GM18870 (cell line): Measurements from ENCODE around the gene LY6G6D.

Experiments used
- ATAC-seq: cut with Tn5 transposase; IDR thresholded peaks from one replicate; pipeline ENCODE4 v1.9.1; 2021; ENCODE audit warnings: moderate library complexity; ENCODE audit not compliant: unreplicated experiment

The LY6G6D gene

DNA sequence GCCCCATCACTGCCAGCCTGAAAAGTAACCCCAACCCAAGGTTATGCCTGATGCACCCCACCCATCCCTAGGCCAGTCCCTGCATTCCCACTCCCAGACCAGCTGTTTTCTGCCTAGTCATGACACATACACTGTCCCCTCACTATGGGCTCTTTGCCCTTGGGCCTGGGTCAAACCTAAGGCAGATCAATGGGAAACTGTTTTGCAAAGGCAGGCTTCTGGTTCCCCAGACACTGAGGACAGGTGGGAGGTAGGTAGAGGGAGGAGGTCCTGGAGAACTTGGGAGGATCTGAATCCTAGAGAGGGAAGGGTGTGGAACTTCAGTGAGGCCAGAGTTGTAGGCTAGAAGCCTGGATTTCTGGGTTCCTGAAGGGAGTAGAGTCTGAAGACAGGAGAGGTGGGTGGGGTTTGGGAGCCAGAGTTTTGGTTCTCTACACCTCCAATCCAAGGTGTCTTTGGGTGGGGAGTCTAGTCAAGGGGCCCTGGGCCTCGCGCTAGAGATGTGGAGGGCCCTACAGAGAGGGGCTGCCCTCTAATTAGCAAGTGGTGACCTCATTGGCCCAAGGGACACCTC lies 19.2 kb downstream of the LY6G6D start:
- ATAC-seq, result no peak

DNA sequence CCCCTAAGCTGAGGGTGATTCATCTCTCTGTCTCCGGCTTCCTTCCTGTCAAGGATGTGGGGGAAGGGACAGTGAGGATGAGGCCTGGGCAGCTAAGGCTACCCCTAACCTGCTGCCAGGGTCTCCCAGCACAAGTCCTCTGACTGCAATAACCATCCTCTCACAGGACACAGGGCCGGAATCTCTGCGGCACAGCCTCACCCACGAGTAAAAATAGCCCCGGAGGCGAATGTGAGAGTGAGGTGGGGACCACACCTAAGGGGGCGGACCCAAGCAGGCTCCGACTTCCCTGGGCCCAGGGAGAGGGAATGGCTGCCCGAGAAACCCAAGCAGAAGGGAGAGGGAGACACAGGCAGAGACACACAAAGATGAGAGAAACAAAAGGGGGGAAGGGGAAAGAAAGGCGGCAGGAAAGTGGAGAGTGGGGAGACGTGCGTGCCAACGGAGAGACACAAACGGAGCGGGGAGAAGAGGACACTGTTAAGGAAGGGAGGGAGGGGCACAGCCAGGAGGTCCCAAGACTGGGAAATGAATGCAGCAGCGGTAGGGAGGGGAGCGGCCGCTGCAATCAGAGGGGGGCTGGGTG lies 19.8 kb downstream of the LY6G6D start:
- ATAC-seq, result no peak

DNA sequence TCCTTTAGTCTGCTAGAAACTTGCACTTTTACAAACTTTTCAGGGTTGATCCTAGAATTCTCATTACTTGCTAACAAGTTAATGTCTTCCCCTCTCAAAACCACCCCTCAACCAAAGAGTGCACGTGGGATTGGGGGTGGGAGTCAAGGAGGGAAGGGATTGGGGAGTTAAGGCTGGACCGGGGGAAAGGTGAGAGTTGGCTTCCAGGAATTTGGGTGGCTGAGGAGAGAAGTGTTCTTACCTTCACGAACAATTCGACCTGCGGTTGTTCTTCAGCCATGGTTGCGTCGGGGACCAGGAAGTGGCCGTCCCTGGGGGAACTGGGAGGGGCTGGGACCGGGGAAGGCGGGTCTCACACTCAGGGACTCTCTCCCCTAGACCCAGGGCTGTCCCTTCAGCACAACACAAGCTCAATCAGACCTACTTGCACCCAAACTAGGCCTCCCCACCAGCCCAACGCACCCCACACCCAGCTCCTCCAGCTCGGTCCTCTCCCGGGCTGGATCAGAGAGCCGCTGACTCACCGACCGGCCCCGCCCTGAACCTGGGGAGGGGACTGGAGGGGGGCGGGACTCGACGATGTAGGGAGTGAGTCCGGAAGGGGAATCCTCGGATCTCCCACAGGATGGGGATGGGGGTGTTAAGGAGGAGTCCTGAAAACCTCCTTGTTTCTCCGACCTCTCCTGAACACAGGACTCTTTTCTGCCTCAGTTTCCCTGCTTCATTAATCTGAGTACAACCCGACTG lies 21.0 kb downstream of the LY6G6D start, which contains the start of gene CLIC1:
CLIC1 (minus strand) TSS at position 510 of the 747 bp plus-strand sequence; CDS start at position 280, 230 bp downstream.
- ATAC-seq, result no peak

DNA sequence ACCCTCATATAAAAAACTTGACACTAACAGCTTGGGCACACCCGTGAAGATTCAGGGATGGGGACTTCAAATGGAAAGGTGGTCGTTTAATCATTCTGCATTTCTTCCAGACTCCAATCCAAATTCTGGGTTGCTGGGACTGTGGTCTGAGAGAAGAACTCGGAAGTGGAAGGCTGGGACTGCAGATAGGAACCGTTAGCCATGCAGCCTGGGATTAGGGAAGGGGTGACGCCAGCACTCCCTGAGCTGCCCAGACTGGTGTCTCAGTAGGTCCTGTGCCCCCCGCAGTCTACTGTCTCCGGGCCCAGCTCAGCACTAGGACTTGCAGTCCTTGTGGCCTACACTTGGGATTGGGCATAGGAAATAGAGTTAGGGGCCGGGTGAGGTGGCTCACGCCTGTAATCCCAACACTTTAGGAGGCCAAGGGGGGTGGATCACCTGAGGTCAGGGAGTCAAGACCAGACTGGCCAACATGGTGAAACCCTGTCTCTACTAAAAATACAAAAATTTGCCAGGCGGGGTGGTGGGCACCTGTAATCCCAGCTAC lies 21.7 kb downstream of the LY6G6D start:
- no peak for ATAC-seq

DNA sequence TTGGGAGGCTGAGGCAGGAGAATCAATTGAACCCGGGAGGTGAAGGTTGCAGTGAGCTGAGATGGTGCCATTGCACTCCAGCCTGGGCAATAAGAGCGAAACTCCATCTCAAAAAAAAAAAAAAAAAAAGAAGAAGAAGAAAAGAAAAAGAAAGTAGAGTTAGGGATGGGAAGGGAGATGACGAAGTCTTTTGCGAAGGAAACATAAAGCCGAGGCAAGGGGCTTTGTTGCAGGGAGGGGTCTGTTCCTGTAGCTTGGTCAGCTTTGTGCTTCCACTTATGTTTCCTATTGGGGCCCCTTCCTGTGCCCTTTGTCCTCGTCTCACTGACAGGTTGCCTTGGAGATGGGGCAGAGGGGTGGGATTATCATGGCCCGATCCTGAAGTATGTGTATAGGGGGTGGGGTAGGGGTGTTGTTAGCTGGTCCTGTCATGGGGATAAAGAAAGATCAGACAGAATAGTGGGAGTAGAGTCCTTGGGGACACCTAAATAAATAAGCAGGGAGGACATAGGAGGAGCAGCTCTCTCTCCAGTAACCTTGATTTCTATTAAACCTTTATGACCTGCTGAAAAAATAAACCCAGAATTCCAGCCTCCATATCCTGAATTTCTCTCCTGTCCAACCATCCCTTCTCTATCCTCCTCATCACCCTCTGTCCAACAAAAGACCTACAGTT lies 22.3 kb downstream of the LY6G6D start:
- ATAC-seq, result no peak

DNA sequence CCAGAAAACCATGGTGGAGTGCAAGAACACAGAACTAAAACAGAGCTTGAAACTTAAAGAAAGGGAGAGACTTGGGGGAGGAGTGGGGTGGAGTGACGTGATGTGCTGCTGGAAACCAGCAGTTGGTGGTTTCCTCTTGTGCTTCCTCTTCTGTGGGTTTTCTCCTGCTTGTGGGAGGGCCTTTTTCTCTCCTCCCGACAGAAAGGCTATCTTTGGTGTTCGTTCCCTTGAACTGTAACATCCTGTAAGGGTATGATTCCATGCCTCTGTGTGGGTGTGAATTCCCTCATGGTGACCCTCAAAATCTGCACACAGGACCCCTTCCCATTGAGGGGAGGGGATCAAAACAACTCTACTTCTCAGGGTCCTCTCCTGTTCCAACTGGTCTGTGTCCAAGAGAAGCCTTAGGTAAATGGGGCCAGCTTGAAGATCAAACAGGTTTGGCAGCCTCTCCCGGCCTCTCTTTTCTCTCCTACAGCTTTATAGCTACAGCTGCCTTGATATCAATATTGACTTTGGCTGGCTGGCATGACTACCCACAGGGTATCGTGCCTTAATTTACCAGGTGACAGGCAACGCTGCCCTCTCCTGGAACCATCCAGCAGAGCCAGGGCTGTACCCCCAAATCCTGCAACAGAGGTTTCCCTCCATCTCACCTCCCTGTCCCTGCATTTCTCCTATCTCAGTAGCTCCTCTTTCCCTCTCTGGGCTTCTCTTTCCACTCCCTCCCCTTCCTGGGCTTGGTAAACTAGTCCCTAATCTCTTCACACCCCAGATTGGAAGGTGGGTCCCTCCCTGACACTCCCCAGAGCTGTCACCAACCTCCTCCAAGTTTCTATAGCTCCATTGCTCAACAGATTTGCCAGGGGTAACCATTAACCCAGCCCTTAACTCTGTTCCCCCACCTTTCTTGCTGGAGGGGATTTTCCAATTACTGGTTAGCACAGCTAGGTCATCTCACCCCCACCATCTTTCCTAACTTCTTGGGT lies 23.1 kb downstream of the LY6G6D start:
- ATAC-seq, result no peak

DNA sequence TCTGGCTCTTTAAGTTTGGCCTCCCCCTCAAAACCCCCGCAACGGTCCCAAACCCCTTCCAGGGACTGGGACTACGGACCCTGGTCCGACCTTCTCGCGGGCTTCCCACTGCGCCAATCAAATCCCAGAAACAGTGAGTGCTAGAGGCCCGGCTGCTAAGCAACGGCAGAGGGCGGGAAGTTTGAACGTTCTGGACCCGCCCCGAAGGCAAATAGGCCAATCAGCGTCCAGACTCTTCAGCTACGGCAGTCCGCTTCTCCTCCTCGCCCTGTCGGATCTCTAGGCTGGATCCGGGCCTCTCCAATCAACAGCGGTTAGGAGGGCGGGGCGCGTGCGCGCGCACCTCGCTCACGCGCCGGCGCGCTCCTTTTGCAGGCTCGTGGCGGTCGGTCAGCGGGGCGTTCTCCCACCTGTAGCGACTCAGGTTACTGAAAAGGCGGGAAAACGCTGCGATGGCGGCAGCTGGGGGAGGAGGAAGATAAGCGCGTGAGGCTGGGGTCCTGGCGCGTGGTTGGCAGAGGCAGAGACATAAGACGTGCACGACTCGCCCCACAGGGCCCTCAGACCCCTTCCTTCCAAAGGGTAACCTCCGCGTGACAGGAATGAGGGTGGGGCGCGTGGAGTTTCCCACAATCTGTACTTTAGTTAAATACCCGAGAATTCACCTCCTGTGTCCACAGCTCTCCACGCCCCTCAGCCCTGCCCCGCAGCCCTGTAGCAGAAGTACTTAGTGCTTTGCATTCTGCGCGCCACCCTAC lies 24.7 kb downstream of the LY6G6D start, which contains the start of gene MSH5:
MSH5 (plus strand) TSS at position 367 of the 758 bp plus-strand sequence. CDS start 462 bp downstream, outside the sequence.
- peak; percentile 67 for ATAC-seq

DNA sequence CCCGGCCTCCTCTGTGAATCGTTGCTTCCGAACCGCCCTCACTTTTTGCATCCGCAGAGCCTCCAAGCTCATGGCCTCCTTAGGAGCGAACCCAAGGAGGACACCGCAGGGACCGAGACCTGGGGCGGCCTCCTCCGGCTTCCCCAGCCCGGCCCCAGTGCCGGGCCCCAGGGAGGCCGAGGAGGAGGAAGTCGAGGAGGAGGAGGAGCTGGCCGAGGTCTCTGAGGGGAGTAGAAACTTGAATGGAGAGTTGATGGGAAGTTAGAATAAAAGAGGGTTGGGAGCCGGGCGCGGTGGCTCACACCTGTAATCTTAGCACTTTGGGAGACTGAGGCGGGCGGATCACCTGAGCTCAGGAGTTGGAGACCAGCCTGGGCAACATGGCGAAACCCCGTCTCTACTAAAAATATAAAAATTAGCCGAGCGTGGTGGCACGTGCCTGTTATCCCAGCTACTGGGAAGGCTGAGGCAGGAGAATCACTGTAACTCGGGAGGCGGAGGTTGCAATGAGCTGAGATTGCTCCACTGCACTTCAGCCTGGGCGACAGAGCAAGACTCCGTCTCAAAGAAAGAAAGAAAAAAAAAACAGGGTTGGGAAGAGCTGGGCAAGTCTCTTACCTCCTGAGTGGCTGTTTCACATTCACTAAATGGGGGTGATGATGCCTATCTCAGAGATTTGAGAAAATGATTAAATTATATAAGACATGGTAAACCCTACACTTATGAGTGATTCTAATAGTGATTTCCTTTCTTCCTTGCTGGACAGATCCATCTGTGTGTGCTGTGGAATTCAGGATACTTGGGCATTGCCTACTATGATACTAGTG lies 25.5 kb downstream of the LY6G6D start:
- ATAC-seq, result no peak

DNA sequence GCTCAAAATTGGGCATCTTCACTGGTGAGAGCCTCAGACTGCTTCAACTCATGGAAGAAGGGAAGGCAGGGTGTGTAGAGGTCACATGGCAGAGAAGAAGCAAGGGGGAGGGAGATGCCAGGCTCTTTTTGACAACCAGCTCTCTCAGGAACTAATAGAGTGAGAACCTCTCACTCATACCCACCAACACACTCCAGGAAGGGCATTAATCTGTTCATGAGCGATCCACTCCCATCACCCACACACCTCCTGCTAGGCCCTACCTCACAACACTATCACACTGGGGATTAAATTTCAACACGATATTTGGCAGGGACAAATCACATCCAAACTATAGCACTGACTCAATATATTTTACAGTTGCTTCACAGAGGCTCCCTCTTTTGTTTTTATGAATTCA lies 26.7 kb downstream of the LY6G6D start:
- no peak for ATAC-seq

DNA sequence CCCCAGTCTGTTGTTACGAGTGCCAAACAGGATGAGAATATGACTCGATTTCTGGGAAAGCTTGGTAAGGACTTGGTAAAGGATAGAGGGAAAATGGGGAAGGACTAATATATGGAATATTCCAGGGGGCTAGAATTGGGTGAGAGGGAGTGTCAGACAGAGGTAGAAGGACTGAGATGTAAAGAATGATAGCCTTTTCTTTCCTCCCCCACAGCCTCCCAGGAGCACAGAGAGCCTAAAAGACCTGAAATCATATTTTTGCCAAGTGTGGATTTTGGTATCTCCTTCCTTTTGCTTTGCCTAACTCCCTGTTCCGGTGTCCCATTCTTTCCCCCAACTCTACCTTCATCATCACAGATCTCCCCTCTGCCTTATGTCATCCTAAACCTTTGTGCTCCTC lies 27.7 kb downstream of the LY6G6D start:
- ATAC-seq, result no peak

DNA sequence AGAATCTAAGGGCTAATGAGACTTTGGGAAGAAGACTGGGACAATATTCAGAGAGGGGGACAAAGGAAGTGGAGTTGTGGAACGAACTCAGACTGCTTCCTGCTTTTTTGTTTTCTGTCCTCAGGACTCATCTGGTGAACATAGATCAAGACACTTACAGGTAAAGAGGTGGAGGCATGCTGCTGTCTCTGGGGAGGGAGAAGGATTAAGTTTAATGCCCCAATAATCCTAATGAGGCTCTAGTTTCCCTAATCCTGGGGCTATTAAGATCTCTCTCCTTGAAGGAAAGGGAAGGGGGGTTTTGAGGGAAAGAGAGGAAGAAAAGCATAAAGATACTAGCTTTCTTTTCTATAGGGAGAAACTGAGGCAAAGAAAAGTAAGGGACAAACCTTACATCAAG lies 29.3 kb downstream of the LY6G6D start:
- no peak for ATAC-seq

DNA sequence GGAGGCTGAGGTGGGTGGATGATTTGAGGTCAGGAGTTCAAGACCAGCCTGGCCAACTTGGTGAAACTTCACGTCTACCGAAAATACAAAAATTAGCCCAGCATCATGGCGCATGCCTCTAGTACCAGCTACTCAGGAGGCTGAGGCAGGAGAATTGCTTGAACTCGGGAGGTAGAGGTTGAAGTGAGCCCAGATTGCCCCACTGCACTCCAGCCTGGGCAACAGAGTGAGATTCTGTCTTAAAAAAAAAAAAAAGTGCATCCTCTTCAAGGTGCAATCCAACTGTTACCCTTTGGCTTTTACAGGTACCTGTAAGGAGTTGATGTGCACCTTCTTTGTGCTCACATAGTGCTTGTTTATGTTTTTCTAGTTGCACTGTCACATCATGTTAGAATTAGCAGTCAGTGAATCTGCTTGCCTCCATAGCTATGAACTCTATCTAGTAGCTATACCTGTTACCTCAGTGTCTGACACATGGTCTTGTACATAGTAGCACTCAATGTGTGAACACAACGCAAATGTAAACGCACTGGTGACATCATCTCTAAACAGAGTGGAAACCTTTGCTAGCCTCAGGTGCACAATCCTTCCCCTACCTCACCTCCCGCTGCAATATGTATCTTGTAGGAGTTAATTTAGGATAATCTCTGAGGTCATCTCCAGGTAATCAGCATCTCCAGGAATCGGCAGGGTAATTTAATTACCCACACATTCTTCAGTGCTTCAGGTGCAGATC lies 34.3 kb downstream of the LY6G6D start:
- no peak for ATAC-seq

DNA sequence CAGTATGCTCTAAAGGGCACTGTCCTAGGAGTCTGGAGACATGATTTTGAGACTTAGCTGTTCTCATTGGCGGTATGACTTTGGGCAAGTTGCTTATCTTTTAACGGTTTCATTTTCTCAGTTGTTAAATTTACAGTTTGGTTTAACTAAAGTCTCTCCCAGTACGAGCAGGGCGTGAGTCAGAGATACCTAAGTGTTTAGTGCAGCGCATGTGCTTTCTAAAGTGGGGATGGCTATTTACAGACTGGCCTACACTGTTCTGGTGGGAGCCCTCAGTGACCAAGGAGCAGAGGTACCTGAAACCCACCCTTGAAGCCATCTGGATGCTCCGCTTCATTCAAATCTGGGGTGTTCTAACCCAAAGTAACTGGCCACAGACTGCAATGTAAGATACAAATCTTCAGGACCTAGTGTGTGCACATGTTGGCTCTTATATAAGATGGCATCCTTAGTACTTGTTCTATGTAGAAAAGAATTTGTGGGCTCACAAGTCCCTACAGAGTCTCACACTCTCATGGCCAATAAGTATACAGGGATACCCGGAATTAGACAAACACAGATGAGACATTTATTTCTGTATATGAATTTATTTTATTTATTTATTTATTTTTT lies 35.4 kb downstream of the LY6G6D start:
- no peak for ATAC-seq

DNA sequence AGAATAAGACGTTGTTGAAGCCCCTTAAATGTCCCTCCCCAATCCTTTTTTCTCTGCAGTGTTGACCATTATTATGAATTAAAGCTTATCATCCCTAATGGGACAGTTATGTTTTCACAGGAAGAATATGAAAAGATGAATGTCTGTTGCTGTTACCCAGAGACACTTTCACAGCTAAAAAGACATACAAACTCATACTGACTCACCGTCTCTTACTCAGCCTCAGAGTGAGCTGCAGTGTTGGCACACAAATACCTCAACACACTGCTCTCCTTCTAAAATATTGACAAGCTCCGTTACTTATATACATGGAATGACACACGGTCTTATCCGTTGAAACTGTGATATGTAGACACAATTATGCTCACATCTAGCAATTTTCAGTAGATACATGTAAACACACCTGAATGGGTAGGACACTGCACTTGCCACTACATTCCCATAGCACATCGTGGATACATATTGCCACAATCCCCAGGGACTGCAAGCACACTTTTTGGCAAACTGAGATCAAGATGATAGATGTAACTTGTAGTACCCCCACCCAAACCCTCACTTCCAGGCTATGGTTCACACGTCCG lies 37.7 kb downstream of the LY6G6D start:
- no peak for ATAC-seq

DNA sequence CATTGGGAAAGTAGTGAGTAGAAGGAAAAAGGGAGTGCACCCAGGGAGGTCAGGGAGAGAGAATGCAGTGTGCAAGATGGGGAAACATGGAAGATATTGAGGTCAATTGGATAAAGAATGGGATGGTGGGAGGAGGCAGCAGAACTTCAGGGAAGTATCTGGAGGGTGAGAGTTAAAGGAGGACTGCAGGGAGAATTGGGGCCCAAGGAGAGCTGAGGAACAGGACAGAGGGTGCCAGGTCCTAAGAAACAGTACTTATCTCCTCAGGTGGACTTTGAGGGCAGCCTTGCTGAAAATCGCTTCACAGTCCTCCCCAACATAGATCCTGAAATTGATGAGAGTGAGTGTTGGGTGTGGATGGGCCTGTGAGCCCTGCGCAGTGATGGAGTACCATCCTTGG lies 43.1 kb downstream of the LY6G6D start:
- no peak for ATAC-seq

DNA sequence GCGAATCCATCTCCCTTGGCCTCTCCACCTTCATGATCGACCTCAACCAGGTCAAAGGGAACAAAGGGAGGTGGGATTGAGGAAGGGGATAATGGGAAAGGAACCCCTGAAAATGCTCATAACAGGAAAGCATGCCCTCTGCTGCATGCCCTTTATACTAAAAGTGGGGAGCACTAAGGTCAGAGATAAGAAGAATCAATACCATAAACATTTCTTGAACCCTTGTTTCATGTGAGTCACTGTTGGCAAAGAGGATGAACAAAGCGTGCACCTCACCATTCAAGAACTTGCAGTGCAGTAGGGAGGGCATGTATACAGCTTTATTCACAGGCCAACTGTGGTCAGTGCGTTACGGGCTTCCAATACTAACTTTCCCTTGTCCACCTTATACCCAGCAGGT lies 45.6 kb downstream of the LY6G6D start:
- no peak for ATAC-seq

DNA sequence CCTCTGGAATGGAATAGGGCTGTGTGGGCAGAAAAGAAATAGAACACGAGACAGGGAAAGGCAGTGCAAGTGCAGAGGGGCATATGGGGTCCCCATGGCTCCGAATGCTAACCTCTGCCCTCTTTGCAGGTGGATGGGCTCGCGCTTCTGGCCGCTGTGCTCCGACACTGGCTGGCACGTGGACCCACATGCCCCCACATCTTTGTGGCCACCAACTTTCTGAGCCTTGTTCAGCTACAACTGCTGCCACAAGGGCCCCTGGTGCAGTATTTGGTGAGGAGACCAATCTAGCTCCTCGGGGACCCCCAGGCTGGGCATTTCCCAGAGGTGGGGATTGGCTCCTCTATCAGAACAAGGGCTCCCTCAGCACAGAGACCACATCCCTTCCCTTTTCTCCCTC lies 46.2 kb downstream of the LY6G6D start:
- ATAC-seq, result no peak
